Right lung (tissue), 10 donors: Measurements from ENCODE around the gene ARHGEF6. TPM values are rescaled to one million over a fixed set of nuclear protein-coding genes. Genes with fewer than 3 reads are reported as not detected.
A peak's percentile ranks its signal among the peaks of the same experiment; 100 is the strongest.
"Not testable (repeated sequence)": the region's sequence is repeated elsewhere in the genome, so short reads cannot be mapped to it uniquely, and the experiment has no call there.

Experiments used
- DNase-seq, 2 donors: peaks; one replicate each; pipeline ENCODE4 v3.0.0-alpha.2; 2013
- long read RNA-seq, 8 donors: transcript quantifications; one replicate each; lab custom pipeline, GENCODE V29; 2026
- polyA plus RNA-seq, 5 donors: library from polyadenylated mRNA; unstranded; fragments of 120-200 nt; gene quantifications; one replicate each; pipeline versions ENCODE4 v1.2.1 to v1.2.3, GENCODE V29; 2013; ENCODE audit warnings: inconsistent platforms in 1 of 5, low replicate concordance in 1 of 5; ENCODE audit not compliant: insufficient read length in 5 of 5, insufficient read depth in 1 of 5

ARHGEF6 gene, protein sequence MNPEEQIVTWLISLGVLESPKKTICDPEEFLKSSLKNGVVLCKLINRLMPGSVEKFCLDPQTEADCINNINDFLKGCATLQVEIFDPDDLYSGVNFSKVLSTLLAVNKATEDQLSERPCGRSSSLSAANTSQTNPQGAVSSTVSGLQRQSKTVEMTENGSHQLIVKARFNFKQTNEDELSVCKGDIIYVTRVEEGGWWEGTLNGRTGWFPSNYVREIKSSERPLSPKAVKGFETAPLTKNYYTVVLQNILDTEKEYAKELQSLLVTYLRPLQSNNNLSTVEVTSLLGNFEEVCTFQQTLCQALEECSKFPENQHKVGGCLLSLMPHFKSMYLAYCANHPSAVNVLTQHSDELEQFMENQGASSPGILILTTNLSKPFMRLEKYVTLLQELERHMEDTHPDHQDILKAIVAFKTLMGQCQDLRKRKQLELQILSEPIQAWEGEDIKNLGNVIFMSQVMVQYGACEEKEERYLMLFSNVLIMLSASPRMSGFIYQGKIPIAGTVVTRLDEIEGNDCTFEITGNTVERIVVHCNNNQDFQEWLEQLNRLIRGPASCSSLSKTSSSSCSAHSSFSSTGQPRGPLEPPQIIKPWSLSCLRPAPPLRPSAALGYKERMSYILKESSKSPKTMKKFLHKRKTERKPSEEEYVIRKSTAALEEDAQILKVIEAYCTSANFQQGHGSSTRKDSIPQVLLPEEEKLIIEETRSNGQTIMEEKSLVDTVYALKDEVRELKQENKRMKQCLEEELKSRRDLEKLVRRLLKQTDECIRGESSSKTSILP
- 10 to 100 TPM; 14.5 to 23.7 (median 21.0) TPM for polyA plus RNA-seq
- long read RNA-seq, donor 1, full-length matches to known transcripts: 2 of 2 reads
- long read RNA-seq, donor 1, partial matches to known transcripts: 0 of 2 reads
- long read RNA-seq, donor 1, other reads (novel, unspliced or antisense): 0 of 2 reads
- long read RNA-seq, donor 2: 0 reads
- long read RNA-seq, donor 3: 0 reads
- long read RNA-seq, donor 4: 0 reads
- long read RNA-seq, donor 5: 0 reads
- long read RNA-seq, donor 6: 0 reads
- long read RNA-seq, donor 7: 0 reads
- long read RNA-seq, donor 8: 0 reads

- DNase-seq: no peak
Measured at GRCh38 chrX:136780763-136781162, at the start of gene ARHGEF6. TSS of gene ARHGEF6 (minus strand) at chrX:136780932. CDS start at chrX:136780882, 50 bp downstream.

GRCh38 chrX:136829413-136829812, 48.7 kb upstream of the ARHGEF6 start:
- DNase-seq: no peak

DNA sequence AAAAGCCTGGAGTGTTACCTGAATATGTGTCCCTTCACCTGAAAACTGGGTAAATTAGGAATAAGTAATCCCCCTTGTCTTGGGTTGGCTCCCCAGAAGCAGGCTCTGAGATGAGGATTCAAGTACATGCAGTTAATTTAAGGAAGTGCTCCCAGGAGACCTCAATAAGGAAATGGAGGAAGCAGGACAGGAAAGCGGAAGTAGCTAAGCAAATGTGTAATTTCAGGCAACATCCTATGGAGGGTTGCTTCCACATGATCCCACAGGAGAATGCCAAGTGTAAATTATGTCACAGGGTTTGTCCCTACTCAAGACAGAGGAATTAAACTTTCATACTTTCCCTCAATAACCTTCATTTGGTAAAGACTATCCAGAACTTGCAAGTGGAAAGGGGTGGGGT, 48.1 kb upstream of the ARHGEF6 start:
- DNase-seq: no peak

DNA sequence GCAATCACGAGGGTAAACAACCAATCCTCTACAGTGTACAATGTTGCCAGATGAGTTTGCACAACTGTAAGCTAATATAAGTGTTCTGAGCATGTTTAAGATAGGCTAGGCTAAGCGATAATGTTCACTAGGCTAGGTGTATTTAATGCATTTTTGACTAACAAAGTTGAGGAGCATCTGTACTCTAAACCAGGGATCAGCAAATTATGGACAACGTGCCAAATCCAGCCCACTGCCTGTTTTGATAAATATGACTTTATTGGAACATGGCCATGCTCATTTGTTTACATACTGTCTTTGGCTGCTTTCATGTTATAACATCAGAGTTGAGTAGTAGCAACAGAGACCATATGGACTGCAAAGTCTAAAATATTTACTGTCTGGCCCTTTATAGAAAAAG, 46.3 kb upstream of the ARHGEF6 start:
- DNase-seq: peak; percentile 68 to 74

DNA sequence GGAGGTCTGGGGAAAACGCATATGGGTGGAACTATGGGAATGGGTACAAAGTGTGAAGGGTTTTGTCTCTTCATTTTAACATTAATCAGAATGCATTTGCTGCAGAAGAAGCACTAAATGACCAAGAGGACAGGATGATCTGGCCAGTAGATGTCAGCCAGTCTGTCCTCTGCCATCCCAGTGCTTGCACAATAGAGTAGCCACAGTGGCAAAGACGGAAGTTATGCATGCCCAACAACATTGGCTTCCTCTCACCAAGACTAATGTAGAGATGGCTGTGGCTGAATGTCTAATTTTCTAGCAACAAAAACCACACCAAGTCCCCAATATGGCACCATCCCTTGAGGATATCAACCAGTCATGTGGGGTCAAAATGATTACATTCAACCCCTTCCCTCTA, 45.0 kb upstream of the ARHGEF6 start:
- DNase-seq: no peak

- no peak for DNase-seq
Measured at GRCh38 chrX:136823175-136823574, 42.4 kb upstream of the ARHGEF6 start.

GRCh38 chrX:136822337-136823095, 41.8 kb upstream of the ARHGEF6 start:
- DNase-seq: no peak

DNA sequence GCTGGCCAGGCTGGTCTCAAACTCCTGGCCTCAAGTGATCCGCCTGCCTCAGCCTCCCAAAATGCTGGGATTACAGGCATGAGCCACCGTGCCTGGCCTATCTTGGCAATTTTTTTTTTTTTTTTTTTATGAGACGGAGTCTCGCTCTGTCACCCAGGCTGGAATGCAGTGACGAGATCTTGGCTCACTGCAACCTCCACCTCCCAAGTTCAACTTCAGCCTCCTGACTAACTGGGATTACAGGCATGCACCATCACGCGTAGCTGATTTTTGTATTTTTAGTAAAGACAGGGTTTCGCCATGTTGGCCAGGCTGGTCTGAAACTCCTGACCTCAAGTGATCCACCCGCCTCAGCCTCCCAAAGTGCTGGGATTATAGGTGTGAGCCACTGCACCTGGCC, 39.0 kb upstream of the ARHGEF6 start:
- DNase-seq: not testable (repeated sequence)

- DNase-seq: no peak
Measured at GRCh38 chrX:136819031-136819703, 38.4 kb upstream of the ARHGEF6 start.

- DNase-seq: no peak
Measured at GRCh38 chrX:136816975-136817374, 36.2 kb upstream of the ARHGEF6 start.

DNA sequence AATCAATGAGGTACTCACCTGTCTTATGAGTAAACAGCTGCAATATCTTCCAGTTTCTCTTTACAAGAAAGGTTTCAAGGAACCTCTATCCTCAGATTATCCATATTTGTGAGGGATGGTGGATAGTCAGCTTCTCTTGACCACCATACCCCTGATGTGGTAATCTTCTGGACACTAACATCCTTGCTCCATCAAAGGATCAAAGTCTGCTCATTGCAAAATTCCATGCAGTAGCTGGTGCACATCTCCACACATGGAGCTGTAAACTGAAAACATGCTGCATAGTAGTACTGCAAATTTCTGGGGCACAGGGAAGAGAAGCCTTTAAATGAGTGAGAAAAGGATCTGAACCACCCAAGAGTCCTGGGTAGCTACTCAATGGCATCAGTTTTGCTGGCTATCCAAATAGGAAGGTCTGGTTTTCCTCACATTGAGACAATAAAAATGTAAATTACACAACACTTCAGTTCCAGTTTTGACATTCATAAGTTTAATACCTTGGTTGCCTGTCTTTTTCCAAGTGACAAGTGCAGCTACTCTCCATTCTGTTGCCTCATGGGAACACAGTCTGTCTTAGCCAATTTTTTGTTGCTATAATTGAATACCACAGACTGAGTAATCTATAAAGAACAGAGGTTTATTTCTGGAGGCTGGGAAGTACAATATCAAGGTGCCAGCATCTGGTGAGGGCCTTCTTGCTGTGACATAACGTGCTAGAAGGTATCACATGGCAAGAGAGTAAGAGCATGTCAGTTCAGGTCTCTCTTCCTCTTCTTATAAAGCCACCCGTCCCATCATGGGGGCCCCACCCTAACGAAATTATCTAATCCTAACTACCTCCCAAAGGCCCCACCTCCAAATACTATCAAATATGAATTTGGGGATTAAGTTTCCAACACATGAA, 34.4 kb upstream of the ARHGEF6 start:
- DNase-seq: no peak

DNA sequence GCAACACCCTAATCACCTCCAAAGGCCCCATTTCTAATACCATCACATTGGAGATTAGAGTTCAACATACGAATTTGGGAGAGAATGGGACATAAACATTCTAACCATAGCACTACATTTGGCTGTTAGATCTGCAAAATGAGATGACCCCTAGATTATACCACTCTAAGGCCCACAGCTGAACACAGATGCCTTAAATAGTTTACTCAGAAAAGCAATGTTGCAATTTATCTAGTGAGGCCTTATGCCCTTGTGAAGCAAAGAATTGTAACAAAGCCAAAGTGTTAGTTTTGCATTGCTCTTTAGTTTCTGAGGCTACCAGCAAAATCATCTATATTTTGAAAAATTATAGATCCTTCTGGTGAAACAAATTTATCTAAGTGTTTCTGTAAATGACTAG, 31.6 kb upstream of the ARHGEF6 start:
- DNase-seq: peak; percentile 35

DNA sequence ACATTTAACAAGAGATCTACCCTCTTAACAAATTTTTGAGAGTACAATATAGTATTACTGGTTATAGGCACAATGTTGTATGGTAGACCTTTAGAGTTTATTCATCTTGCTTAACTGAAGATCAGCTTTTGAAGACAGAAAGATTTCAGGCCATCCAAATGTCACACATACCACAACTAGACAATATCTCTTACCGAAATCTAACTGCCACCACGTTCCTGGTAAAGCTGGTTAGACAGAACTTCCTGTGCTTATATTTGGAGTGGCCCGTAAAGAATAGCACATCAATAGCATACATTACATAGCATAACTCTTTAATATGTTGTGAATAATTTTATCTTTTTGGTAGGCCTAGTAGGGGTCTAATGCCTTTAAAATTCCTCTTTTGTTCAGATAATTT, 29.8 kb upstream of the ARHGEF6 start:
- no peak for DNase-seq

DNA sequence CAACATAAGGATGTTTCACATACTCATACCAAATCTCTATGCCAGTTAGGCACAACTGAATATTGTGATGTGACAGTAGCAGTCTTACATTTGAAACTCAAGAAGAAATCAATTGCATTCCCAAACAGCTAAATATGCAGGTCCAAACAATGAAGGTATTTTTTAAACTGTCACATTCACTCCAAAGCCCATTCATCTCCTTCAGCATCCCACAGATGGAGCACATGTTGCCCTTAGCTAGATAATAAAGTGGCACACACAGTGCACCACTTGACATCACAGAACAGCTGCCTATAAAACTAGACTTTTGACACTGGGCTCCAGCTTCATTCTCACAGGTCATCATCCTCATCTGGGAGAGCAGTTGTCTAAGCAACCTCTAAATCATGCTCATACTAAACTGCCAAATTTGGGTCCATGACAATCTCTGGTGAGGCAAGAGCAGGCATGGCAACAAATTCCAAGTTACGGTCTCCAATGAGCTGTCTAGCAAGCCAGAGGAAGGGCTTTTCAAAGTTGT, 26.2 kb upstream of the ARHGEF6 start:
- no peak for DNase-seq

DNA sequence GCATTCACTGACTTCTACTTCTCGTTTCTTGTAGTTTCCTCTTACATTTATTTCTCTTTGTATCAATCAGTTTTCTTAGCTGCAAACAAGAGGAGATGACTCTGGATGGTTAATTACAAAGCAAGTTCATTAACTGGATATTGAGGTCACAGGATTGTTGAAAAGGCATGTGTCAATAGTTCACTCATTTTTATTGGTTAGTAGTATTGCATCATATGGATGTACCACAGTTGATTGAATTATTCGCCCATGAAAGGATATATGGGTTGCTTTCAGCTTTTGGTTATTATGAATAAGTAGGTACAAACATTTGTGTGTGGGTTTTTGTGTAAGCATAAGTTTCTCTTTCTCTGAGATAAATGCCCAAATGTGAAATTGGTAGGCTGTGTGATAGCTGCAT, 21.8 kb upstream of the ARHGEF6 start:
- DNase-seq: no peak

- DNase-seq: no peak
Measured at GRCh38 chrX:136797787-136798186, 17.1 kb upstream of the ARHGEF6 start.

- DNase-seq: not testable (repeated sequence)
Measured at GRCh38 chrX:136795132-136795531, 14.4 kb upstream of the ARHGEF6 start.

- DNase-seq: not testable (repeated sequence)
Measured at GRCh38 chrX:136794660-136795059, 13.9 kb upstream of the ARHGEF6 start.

DNA sequence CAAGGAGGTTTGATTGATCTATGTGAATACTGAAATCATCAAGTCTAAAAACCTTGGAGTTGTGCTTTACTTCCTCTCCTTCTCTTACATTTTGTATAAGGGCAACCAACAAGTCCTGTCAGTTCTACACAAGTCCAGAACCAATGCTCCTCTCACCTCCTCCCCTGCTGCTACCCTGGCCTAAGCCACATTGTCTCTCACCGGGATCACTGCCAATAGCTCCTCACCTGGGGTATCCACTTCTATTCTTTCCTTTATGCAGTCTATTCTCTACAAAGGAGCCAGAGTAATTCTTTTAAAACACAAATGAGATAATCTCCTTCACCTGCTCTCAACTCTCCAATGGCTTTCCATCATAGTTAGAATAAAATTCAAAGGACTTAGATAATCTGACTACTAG, 13.3 kb upstream of the ARHGEF6 start:
- no peak for DNase-seq

DNA sequence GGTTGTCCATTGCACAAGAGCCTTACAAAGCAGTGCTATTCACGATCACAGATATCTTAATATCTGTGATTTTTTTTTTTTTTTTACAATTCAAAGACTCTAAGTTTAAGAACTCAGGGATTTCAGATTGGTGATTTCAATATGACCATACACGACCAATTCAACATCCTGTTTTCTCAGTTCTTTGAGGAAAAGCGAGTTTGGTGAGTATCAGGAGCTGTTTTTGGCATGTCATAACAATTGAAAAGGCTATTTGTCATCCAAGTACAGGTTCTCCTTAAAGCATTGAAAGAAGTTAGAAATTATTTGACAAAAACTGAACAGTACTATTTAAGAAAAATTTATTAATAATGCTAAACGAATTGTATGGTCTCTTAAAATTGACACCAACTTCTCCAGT, 9.1 kb upstream of the ARHGEF6 start:
- DNase-seq: no peak
